Natural killer cell treated with Interleukin-12 subunit alpha and Interleukin-12 subunit beta and Interleukin-15 and Interleukin-18, amount 100 ng/mL, for 72 hours (primary cell): ENCODE results near the gene PPP1R13L. TPM values are rescaled to one million over a fixed set of nuclear protein-coding genes. Genes with fewer than 3 reads are reported as not detected.
"Not testable (repeated sequence)": the region's sequence is repeated elsewhere in the genome, so short reads cannot be mapped to it uniquely, and the experiment has no call there.

Experiments
- ATAC-seq, 2 donors: fragments of 150-1000 bp; cut with Tn5 transposase in 1 of 2; sonication (Bioruptor Pico), chemical (Tn5 transposase) in 1 of 2; 2 replicates each; pipeline ENCODE4 v1.10.0; 2021
- DNase-seq: peaks from one replicate; pipeline ENCODE4 v3.0.0; 2022; ENCODE audit warnings: low spot score
- H3K27ac Mint-ChIP-seq, 2 donors: 1 replicate in 1 of 2; 2 replicates in 1 of 2; pipeline ENCODE4 v1.8.0; 2022; ENCODE audit warnings: mixed read lengths in 2 of 2, mild to moderate bottlenecking in 1 of 2, moderate library complexity in 1 of 2
- H3K27me3 Mint-ChIP-seq, 2 donors: 1 replicate in 1 of 2; 2 replicates in 1 of 2; pipeline ENCODE4 v1.8.0; 2022; ENCODE audit warnings: mixed read lengths in 2 of 2
- H3K36me3 Mint-ChIP-seq: one replicate; pipeline ENCODE4 v1.8.0; 2022; ENCODE audit warnings: mixed read lengths
- H3K4me1 Mint-ChIP-seq, 2 donors: 1 replicate in 1 of 2; 2 replicates in 1 of 2; pipeline ENCODE4 v1.8.0; 2022; ENCODE audit warnings: low read depth in 2 of 2, mixed read lengths in 2 of 2, mild to moderate bottlenecking in 1 of 2
- H3K4me3 Mint-ChIP-seq: one replicate; pipeline ENCODE4 v1.8.0; 2022; ENCODE audit warnings: mixed read lengths
- H3K9me3 Mint-ChIP-seq: 2 replicates; pipeline ENCODE4 v1.8.0; 2022; ENCODE audit warnings: mixed read lengths
- total RNA-seq, 2 donors: library from RNA; stranded (reverse); gene quantifications; one replicate each; pipeline ENCODE4 v1.2.3, GENCODE V29; 2022

The PPP1R13L gene
- total RNA-seq, 2 donors from 2014 or later, result 12.2 to 14.1 TPM

- no peaks in the 10 kb centered on the region for H3K36me3 Mint-ChIP-seq
- H3K4me1 Mint-ChIP-seq, result peaks cover 42% of the 10 kb centered on the region in 2 donors
- DNase-seq, result peak; percentile 96
- peak within 1 kb of the TSS; percentile 92 for H3K4me3 Mint-ChIP-seq
- H3K27ac Mint-ChIP-seq, result peak within 1 kb of the TSS; percentile 96 to 98
- ATAC-seq, result peak; percentile 92 to 95
- H3K27me3 Mint-ChIP-seq, result no peaks in the 10 kb centered on the region
- no peaks in the 10 kb centered on the region for H3K9me3 Mint-ChIP-seq
Measured at GRCh38 chr19:45423589-45424190, 18.8 kb upstream of the PPP1R13L start, which contains the start of gene ERCC1. TSS of gene ERCC1 (minus strand) at chr19:45423917. CDS start at chr19:45423374, 543 bp downstream.

- Mint-ChIP-seq H3K36me3 (no peaks in the 10 kb centered on the region), H3K27me3 (no peaks in the 10 kb centered on the region), H3K9me3 (no peaks in the 10 kb centered on the region), H3K4me1 (peaks cover 41 to 42% of the 10 kb centered on the region in 2 donors), H3K4me3 (peak overlapping the region; percentile 92), H3K27ac (peak overlapping the region; percentile 96 to 98)
- ATAC-seq, result no peak
- DNase-seq, result no peak
Measured at GRCh38 chr19:45423033-45423588, 18.2 kb upstream of the PPP1R13L start.

- Mint-ChIP-seq H3K27ac (peak overlapping the region; percentile 73 to 96), H3K36me3 (no peaks in the 10 kb centered on the region)
Measured at GRCh38 chr19:45421947-45422498, 17.2 kb upstream of the PPP1R13L start.

GRCh38 chr19:45420871-45421270 lies 16.0 kb upstream of the PPP1R13L start:
- H3K4me3 Mint-ChIP-seq, result no peak overlapping the region
- peak overlapping the region; percentile 23 to 70 for H3K27ac Mint-ChIP-seq
- no peaks in the 10 kb centered on the region for H3K9me3 Mint-ChIP-seq
- no peak for DNase-seq
- H3K27me3 Mint-ChIP-seq, result no peaks in the 10 kb centered on the region
- no peak for ATAC-seq
- H3K4me1 Mint-ChIP-seq, result peaks cover 37 to 38% of the 10 kb centered on the region in 2 donors
- no peaks in the 10 kb centered on the region for H3K36me3 Mint-ChIP-seq

More at GRCh38 chr19:45421947-45422498, 17.2 kb upstream of the PPP1R13L start:
- no peak for ATAC-seq
- Mint-ChIP-seq H3K27me3 (no peaks in the 10 kb centered on the region), H3K9me3 (no peaks in the 10 kb centered on the region), H3K4me1 (peaks cover 40 to 41% of the 10 kb centered on the region in 2 donors), H3K4me3 (peak overlapping the region; percentile 25)
- DNase-seq, result no peak

- Mint-ChIP-seq H3K27ac (peak overlapping the region; percentile 23 to 70), H3K36me3 (no peaks in the 10 kb centered on the region), H3K9me3 (no peaks in the 10 kb centered on the region), H3K4me3 (no peak overlapping the region), H3K4me1 (peaks cover 32 to 34% of the 10 kb centered on the region in 2 donors), H3K27me3 (no peaks in the 10 kb centered on the region)
- DNase-seq (no peak), ATAC-seq (no peak)
Measured at GRCh38 chr19:45420356-45420755, 15.5 kb upstream of the PPP1R13L start.

- DNase-seq, result no peak
- Mint-ChIP-seq H3K9me3 (no peaks in the 10 kb centered on the region), H3K27ac (no peak overlapping the region), H3K4me3 (no peak overlapping the region), H3K36me3 (no peaks in the 10 kb centered on the region), H3K27me3 (no peaks in the 10 kb centered on the region), H3K4me1 (peaks cover 32 to 34% of the 10 kb centered on the region in 2 donors)
- no peak for ATAC-seq
Measured at GRCh38 chr19:45419895-45420294, 15.0 kb upstream of the PPP1R13L start.

GRCh38 chr19:45419396-45419795 lies 14.5 kb upstream of the PPP1R13L start:
- no peak for ATAC-seq
- Mint-ChIP-seq H3K4me1 (peaks cover 29 to 31% of the 10 kb centered on the region in 2 donors), H3K9me3 (no peaks in the 10 kb centered on the region), H3K27ac (peak overlapping the region in 1 of 2 donors; percentile 51), H3K36me3 (no peaks in the 10 kb centered on the region), H3K4me3 (peak overlapping the region; percentile 44), H3K27me3 (no peaks in the 10 kb centered on the region)
- DNase-seq, result no peak

- no peak for DNase-seq
- Mint-ChIP-seq H3K4me3 (no peak overlapping the region), H3K27me3 (no peaks in the 10 kb centered on the region), H3K4me1 (peaks cover 23 to 27% of the 10 kb centered on the region in 2 donors), H3K9me3 (no peaks in the 10 kb centered on the region), H3K36me3 (no peaks in the 10 kb centered on the region), H3K27ac (no peak overlapping the region)
- no peak for ATAC-seq
Measured at GRCh38 chr19:45418802-45419201, 13.9 kb upstream of the PPP1R13L start.

GRCh38 chr19:45417151-45417550 lies 12.3 kb upstream of the PPP1R13L start:
- Mint-ChIP-seq H3K27me3 (no peaks in the 10 kb centered on the region), H3K4me1 (peaks cover 8 to 11% of the 10 kb centered on the region in 2 donors), H3K27ac (no peak overlapping the region), H3K4me3 (no peak overlapping the region), H3K36me3 (no peaks in the 10 kb centered on the region), H3K9me3 (no peaks in the 10 kb centered on the region)
- DNase-seq, result no peak
- ATAC-seq, result no peak

GRCh38 chr19:45414468-45414867 lies 9.6 kb upstream of the PPP1R13L start:
- ATAC-seq (no peak), DNase-seq (no peak)
- H3K9me3 Mint-ChIP-seq, result no peaks in the 10 kb centered on the region
- H3K4me1 Mint-ChIP-seq, result peaks cover 0 to 6% of the 10 kb centered on the region in 2 donors
- H3K4me3 Mint-ChIP-seq, result no peak overlapping the region
- no peak overlapping the region for H3K27ac Mint-ChIP-seq
- no peaks in the 10 kb centered on the region for H3K36me3 Mint-ChIP-seq
- no peaks in the 10 kb centered on the region for H3K27me3 Mint-ChIP-seq

GRCh38 chr19:45413497-45413896 lies 8.6 kb upstream of the PPP1R13L start:
- no peak overlapping the region for H3K27ac Mint-ChIP-seq
- ATAC-seq, result no peak
- H3K36me3 Mint-ChIP-seq, result peaks cover 9% of the 10 kb centered on the region
- no peak overlapping the region for H3K4me3 Mint-ChIP-seq
- DNase-seq, result no peak
- peaks cover 7 to 9% of the 10 kb centered on the region in 2 donors for H3K4me1 Mint-ChIP-seq
- no peaks in the 10 kb centered on the region for H3K9me3 Mint-ChIP-seq
- no peaks in the 10 kb centered on the region for H3K27me3 Mint-ChIP-seq

- Mint-ChIP-seq H3K4me1 (peaks cover 21 to 26% of the 10 kb centered on the region in 2 donors), H3K36me3 (peaks cover 10% of the 10 kb centered on the region)
- DNase-seq, H3K27me3 Mint-ChIP-seq, H3K4me3 Mint-ChIP-seq, H3K9me3 Mint-ChIP-seq, H3K27ac Mint-ChIP-seq, ATAC-seq: not testable (repeated sequence)
Measured at GRCh38 chr19:45410330-45410729, 5.5 kb upstream of the PPP1R13L start.

- Mint-ChIP-seq H3K36me3 (peaks cover 10% of the 10 kb centered on the region), H3K4me1 (peaks cover 26 to 33% of the 10 kb centered on the region in 2 donors), H3K4me3 (no peak overlapping the region), H3K9me3 (no peaks in the 10 kb centered on the region), H3K27me3 (no peaks in the 10 kb centered on the region), H3K27ac (no peak overlapping the region)
- no peak for ATAC-seq
- no peak for DNase-seq
Measured at GRCh38 chr19:45409557-45409920, 4.7 kb upstream of the PPP1R13L start.

- Mint-ChIP-seq H3K27me3 (no peaks in the 10 kb centered on the region), H3K4me1 (peaks cover 30 to 38% of the 10 kb centered on the region in 2 donors), H3K4me3 (no peak overlapping the region), H3K9me3 (no peaks in the 10 kb centered on the region), H3K27ac (no peak overlapping the region), H3K36me3 (peaks cover 10% of the 10 kb centered on the region)
- no peak for DNase-seq
- no peak for ATAC-seq
Measured at GRCh38 chr19:45408830-45409556, 4.1 kb upstream of the PPP1R13L start.
